Ovary (tissue), 3 donors: ENCODE results near the gene ITPR1.

Source experiments
- EP300 ChIP-seq: sonication (generic); formaldehyde crosslinking; IDR thresholded peaks from one replicate; pipeline ENCODE4 v1.6.1; 2017; ENCODE audit warnings: antibody characterized with exemption
- POLR2A ChIP-seq: fragments of 450-650 bp; IDR thresholded peaks from one replicate; pipeline ENCODE4 v1.6.1; 2017; ENCODE audit warnings: antibody characterized with exemption, mild to moderate bottlenecking, moderate library complexity
- TF ChIP-seq, protein P1 (sequence below), 3 donors: fragments of 450-650 bp in 2 of 3; fragments of 200-600 bp in 1 of 3; IDR thresholded peaks; one replicate each; pipeline versions ENCODE4 v1.5.1 to v1.8.0; 2016 to 2022; ENCODE audit warnings: antibody characterized with exemption in 3 of 3, mild to moderate bottlenecking in 1 of 3
- donor health status: DM: no; HTN: no; CAD: no.

GRCh38 chr3:4785551-4785950 is 292.4 kb downstream of the ITPR1 start:
- TF ChIP-seq POLR2A, result no peak
- TF ChIP-seq, protein P1, sequence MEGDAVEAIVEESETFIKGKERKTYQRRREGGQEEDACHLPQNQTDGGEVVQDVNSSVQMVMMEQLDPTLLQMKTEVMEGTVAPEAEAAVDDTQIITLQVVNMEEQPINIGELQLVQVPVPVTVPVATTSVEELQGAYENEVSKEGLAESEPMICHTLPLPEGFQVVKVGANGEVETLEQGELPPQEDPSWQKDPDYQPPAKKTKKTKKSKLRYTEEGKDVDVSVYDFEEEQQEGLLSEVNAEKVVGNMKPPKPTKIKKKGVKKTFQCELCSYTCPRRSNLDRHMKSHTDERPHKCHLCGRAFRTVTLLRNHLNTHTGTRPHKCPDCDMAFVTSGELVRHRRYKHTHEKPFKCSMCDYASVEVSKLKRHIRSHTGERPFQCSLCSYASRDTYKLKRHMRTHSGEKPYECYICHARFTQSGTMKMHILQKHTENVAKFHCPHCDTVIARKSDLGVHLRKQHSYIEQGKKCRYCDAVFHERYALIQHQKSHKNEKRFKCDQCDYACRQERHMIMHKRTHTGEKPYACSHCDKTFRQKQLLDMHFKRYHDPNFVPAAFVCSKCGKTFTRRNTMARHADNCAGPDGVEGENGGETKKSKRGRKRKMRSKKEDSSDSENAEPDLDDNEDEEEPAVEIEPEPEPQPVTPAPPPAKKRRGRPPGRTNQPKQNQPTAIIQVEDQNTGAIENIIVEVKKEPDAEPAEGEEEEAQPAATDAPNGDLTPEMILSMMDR (IDR thresholded peaks at IDR 0.05), result no peak
- no peak for TF ChIP-seq EP300
